GM12874 (cell line): Measurements from ENCODE around the gene ENTPD8.

ENCODE experiments used
- TF ChIP-seq, protein P1 (sequence below): IDR thresholded peaks from 2 replicates; pipeline ENCODE4 v1.5.1; 2011; ENCODE audit warnings: low read depth, mild to moderate bottlenecking, control low read depth, low read length, moderate library complexity; ENCODE audit not compliant: insufficient read depth

Gene ENTPD8

DNA sequence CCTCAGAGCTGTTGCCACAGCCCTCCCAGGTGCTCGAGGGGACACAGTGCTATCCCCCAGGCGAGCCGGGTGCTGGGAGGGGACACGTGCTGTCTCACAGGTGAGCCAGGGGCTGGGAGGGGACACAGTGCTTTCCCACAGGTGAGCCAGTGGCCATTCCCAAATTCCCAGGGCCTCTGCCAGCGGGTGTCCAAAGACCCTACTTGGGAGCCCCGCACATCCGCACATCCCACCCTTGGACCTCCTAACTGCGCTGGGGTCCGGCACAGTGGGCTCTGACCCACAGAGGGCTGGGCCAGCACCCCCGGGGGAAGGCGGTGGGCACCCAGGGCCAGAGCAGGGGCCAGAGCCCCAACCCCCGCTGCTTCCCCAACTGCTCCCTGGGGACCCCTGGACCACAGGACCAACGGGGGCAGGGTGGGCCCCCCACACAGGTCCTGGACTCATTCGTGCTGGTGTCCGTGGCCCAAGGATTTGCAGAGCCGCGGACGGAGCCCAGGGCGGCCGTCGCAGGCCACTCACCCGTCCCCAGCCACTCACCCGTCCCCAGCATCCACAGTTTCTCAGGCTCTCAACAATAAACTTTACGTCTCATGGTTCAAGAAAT, 36.1 kb downstream of the ENTPD8 start:
- TF ChIP-seq, protein P1, sequence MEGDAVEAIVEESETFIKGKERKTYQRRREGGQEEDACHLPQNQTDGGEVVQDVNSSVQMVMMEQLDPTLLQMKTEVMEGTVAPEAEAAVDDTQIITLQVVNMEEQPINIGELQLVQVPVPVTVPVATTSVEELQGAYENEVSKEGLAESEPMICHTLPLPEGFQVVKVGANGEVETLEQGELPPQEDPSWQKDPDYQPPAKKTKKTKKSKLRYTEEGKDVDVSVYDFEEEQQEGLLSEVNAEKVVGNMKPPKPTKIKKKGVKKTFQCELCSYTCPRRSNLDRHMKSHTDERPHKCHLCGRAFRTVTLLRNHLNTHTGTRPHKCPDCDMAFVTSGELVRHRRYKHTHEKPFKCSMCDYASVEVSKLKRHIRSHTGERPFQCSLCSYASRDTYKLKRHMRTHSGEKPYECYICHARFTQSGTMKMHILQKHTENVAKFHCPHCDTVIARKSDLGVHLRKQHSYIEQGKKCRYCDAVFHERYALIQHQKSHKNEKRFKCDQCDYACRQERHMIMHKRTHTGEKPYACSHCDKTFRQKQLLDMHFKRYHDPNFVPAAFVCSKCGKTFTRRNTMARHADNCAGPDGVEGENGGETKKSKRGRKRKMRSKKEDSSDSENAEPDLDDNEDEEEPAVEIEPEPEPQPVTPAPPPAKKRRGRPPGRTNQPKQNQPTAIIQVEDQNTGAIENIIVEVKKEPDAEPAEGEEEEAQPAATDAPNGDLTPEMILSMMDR = no peak

- TF ChIP-seq, protein P1 = no peak
Observed at GRCh38 chr9:137403269-137403668, 37.9 kb downstream of the ENTPD8 start.

DNA sequence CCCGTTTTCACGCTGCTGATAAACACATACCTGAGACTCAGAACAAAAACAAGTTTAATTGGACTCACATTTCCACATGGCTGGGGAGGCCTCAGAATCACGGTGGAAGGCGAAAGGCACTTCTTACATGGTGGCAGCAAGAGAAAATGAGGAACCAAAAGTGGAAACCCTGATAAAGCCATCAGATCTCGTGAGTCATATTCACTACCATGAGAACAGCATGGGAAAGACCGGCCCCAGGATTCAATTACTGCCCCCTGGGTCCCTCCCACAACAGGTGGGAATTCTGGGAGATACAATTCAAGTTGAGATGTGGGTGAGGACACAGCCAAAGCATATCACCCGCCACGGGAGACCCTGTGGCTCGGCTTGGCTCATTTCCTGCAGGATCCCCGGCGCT, 38.4 kb downstream of the ENTPD8 start:
- TF ChIP-seq, protein P1 = no peak

GRCh38 chr9:137398561-137399468, 42.3 kb downstream of the ENTPD8 start:
- TF ChIP-seq, protein P1 = no peak

- TF ChIP-seq, protein P1 = no peak
Observed at GRCh38 chr9:137397675-137398423, 43.3 kb downstream of the ENTPD8 start.

DNA sequence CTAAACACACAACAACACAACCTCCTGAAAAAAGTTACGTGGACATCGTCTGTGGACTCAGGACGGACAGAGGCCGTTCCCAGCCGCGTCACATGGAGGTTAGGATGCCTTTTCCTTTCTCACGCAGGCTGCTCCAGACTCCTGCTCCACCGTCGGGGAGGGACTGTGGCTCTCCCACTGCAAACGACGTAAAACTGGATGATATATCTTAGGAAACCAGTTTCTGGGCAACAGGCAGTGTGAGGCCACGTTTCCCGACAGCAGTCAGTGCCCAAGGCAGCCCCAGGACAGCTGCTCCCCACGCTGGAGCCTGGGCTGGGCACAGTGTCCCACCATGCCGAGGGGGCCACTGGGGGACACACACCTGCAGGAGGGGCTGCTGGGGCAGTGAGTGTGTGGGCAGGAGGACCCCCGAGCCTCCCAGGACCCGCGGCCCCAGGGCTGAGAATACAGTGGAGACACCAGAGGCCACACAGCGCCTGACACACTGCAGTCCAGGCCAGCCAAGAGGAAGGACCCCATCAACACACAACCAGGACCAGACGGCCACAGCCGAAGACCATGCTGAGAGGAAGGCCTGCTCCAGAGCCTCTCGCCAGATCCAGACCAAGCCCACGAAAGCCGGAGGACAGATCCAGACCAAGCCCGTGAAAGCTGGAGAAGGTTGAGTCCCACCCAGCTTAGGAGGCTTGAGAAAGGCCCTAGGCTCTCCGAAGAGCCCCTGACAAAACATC, 44.4 kb downstream of the ENTPD8 start:
- TF ChIP-seq, protein P1 = no peak

DNA sequence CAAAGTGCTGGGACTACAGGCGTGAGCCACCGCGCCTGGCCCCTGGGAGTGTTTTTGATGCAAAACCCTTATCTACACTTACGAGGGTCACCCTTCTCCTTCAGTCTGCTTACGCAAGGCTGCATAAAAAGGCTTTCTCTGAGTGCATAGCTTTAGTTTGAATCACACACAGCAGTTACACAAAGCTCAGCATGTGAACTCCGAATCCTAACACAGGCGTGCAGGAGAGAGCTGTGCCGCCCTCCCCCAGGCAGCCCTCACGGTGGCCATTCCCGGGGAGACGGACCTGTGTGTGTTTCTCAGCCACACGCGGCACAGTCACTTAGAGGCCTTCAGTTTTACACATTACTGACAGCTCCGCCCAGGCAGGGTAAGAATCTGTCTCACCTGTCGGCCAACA, 44.9 kb downstream of the ENTPD8 start:
- TF ChIP-seq, protein P1 = no peak
